K562 (cell line): Measurements from ENCODE around the gene MICOS13. TPM values are rescaled to one million over a fixed set of nuclear protein-coding genes. Genes with fewer than 3 reads are reported as not detected.

Source experiments
- EGR1 ChIP-seq: fragments of 450-650 bp; conservative IDR thresholded peaks from 2 replicates; pipeline ENCODE4 v1.6.1; 2017; ENCODE audit warnings: mild to moderate bottlenecking
- FOXK2 ChIP-seq, 2 experiments: fragments of 450-650 bp; IDR thresholded peaks in 1 of 2; conservative IDR thresholded peaks in 1 of 2; 2 replicates each; pipeline ENCODE4 v1.6.1; 2016; ENCODE audit warnings: low read depth in 2 of 2, mild to moderate bottlenecking in 1 of 2
- polyA plus RNA-seq, 8 experiments: library from polyadenylated mRNA; depleted of rRNA in 4 of 8; stranded (reverse) in 5 of 8; unstranded in 3 of 8; fragments of >200 nt; fragmentation: Nextera tagmentation in 2 of 8; fragmentation: Illumina TruSeq in 1 of 8; extraction: Ambion mirVana in 2 of 8; extraction: Trizol in 1 of 8; gene quantifications; 2 replicates each; pipeline versions ENCODE4 v1.2.1 to v1.2.3, GENCODE V29; 2011 to 2014; ENCODE audit warnings: inconsistent platforms in 1 of 8, missing spikeins in 1 of 8
- total RNA-seq, 7 experiments: library from RNA; depleted of rRNA in 6 of 7; stranded (reverse); fragments of >200 nt in 6 of 7; fragmentation: Illumina TruSeq in 2 of 7; extraction: Trizol in 2 of 7; gene quantifications; 2 replicates each; pipeline versions ENCODE4 v1.2.1 to v1.2.3, GENCODE V29; 2011 to 2021; ENCODE audit warnings: low replicate concordance in 1 of 7
- TF ChIP-seq, protein P1 (sequence below), 2 experiments: fragments of 450-650 bp in 1 of 2; sonication (generic) in 1 of 2; formaldehyde crosslinking in 1 of 2; IDR thresholded peaks; 2 replicates each; pipeline versions ENCODE4 v1.7.1 to v1.9.0; 2016 to 2022; ENCODE audit warnings: inconsistent platforms in 1 of 2, mild to moderate bottlenecking in 1 of 2, missing genetic modification reagents in 1 of 2

MICOS13 gene
- total and polyA plus RNA-seq, 9 of the 15 experiments (the other 6 are each of a cell fraction or from before 2014, with no cell fraction given) = 15.5 to 220 (median 49.4) TPM

DNA sequence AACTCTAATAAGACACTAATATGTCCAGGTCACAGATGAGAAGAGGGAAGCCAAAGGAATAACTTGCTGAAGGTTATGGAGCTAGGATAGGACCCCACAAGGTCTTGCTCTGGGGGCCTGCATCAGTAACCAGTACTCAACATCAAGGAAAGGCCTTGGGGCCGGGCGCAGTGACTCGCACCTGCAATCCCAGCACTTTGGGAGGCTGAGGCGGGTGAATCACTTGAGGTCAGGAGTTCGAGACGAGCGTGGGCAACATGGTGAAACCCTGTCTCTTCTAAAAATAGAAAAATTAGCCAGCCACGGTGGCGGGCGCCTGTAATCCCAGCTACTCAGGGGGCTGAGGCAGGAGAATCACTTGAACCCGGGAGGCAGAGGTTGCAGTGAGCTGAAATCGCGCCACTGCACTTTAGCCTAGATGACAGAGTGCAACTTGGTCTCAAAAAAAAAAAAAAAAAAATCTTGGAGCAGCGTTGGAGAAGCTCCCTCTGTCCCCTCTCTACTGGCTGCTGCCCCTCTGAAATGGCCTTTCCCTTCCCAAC, 37.8 kb upstream of the MICOS13 start (continued):
- TF ChIP-seq, protein P1, sequence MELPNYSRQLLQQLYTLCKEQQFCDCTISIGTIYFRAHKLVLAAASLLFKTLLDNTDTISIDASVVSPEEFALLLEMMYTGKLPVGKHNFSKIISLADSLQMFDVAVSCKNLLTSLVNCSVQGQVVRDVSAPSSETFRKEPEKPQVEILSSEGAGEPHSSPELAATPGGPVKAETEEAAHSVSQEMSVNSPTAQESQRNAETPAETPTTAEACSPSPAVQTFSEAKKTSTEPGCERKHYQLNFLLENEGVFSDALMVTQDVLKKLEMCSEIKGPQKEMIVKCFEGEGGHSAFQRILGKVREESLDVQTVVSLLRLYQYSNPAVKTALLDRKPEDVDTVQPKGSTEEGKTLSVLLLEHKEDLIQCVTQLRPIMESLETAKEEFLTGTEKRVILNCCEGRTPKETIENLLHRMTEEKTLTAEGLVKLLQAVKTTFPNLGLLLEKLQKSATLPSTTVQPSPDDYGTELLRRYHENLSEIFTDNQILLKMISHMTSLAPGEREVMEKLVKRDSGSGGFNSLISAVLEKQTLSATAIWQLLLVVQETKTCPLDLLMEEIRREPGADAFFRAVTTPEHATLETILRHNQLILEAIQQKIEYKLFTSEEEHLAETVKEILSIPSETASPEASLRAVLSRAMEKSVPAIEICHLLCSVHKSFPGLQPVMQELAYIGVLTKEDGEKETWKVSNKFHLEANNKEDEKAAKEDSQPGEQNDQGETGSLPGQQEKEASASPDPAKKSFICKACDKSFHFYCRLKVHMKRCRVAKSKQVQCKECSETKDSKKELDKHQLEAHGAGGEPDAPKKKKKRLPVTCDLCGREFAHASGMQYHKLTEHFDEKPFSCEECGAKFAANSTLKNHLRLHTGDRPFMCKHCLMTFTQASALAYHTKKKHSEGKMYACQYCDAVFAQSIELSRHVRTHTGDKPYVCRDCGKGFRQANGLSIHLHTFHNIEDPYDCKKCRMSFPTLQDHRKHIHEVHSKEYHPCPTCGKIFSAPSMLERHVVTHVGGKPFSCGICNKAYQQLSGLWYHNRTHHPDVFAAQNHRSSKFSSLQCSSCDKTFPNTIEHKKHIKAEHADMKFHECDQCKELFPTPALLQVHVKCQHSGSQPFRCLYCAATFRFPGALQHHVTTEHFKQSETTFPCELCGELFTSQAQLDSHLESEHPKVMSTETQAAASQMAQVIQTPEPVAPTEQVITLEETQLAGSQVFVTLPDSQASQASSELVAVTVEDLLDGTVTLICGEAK (IDR thresholded peaks at IDR 0.05) = peak; percentile 53; the same call in 1 of the 2 replicates
- TF ChIP-seq, protein P1 (CRISPR knock-in tag; IDR thresholded peaks at IDR 0.05) = no peak
- TF ChIP-seq FOXK2 (conservative IDR thresholded peaks at IDR 0.05 in 1 of 2, IDR thresholded peaks at IDR 0.05 in 1 of 2; ENCODE audit: low read depth in 2 of 2) = peak in 1 of 2 experiments; percentile 40; a peak in 2 of 4 replicates
- TF ChIP-seq EGR1 = peak; percentile 41; the same call in 1 of the 2 replicates
